Mesenchymal stem cell (in vitro differentiated cells and primary cell): ENCODE results near the gene NEGR1.

ENCODE experiments used
- DNase-seq: peaks from one replicate; pipeline ENCODE4 v3.0.0-alpha.2; 2013
- H2AFZ ChIP-seq: one replicate; pipeline ENCODE4 v1.6.1; 2013; ENCODE audit warnings: low read depth, mild to moderate bottlenecking, control low read depth, inconsistent platforms, low read length, moderate library complexity
- H2AK5ac ChIP-seq: 2 replicates; pipeline ENCODE4 v1.6.1; 2013; ENCODE audit warnings: low read length, moderate library complexity, mild to moderate bottlenecking, inconsistent platforms; ENCODE audit not compliant: severe bottlenecking
- H2BK120ac ChIP-seq: one replicate; pipeline ENCODE4 v1.6.1; 2013; ENCODE audit warnings: low read depth, mild to moderate bottlenecking, inconsistent platforms, low read length, moderate library complexity
- H2BK12ac ChIP-seq, 2 experiments: one replicate each; pipeline ENCODE4 v1.6.1; 2013; ENCODE audit warnings: inconsistent platforms in 2 of 2, low read length in 2 of 2, mild to moderate bottlenecking in 2 of 2, moderate library complexity in 2 of 2, control low read depth in 1 of 2
- H2BK15ac ChIP-seq: one replicate; pipeline ENCODE4 v1.6.1; 2013; ENCODE audit warnings: mild to moderate bottlenecking, low read depth, inconsistent platforms; ENCODE audit not compliant: poor library complexity, severe bottlenecking
- H2BK5ac ChIP-seq: 2 replicates; pipeline ENCODE4 v1.6.1; 2013; ENCODE audit warnings: low read depth, mild to moderate bottlenecking, low read length, control low read depth, inconsistent platforms; ENCODE audit not compliant: poor library complexity, severe bottlenecking
- H3K14ac ChIP-seq, 2 experiments: one replicate each; pipeline ENCODE4 v1.6.1; 2013; ENCODE audit warnings: inconsistent platforms in 2 of 2, low read length in 2 of 2, control low read depth in 1 of 2, mild to moderate bottlenecking in 1 of 2, moderate library complexity in 1 of 2
- H3K18ac ChIP-seq, 2 experiments: one replicate each; pipeline ENCODE4 v1.6.1; 2013; ENCODE audit warnings: inconsistent platforms in 2 of 2, low read length in 2 of 2, control low read depth in 1 of 2, low read depth in 1 of 2, mild to moderate bottlenecking in 1 of 2
- H3K23ac ChIP-seq, 2 experiments: one replicate each; pipeline ENCODE4 v1.6.1; 2013; ENCODE audit warnings: inconsistent platforms in 2 of 2, low read length in 2 of 2, mild to moderate bottlenecking in 2 of 2, moderate library complexity in 2 of 2, control low read depth in 1 of 2
- H3K27ac ChIP-seq: 2 replicates; pipeline ENCODE4 v1.5.1; 2013; ENCODE audit warnings: mild to moderate bottlenecking, moderate library complexity, low read length, control low read depth, inconsistent platforms; ENCODE audit not compliant: poor library complexity, severe bottlenecking
- H3K27me3 ChIP-seq, 2 experiments: 2 replicates each; pipeline versions ENCODE4 v1.6.1 to v1.7.0; 2013; ENCODE audit warnings: low read length in 2 of 2, mild to moderate bottlenecking in 2 of 2, moderate library complexity in 2 of 2, control low read depth in 1 of 2, inconsistent platforms in 1 of 2; ENCODE audit not compliant: control insufficient read depth in 1 of 2, insufficient read depth in 1 of 2
- H3K36me3 ChIP-seq, 2 experiments: 2 replicates each; pipeline versions ENCODE4 v1.6.1 to v1.7.0; 2013; ENCODE audit warnings: low read length in 2 of 2, control low read depth in 1 of 2, inconsistent platforms in 1 of 2, low read depth in 1 of 2, mild to moderate bottlenecking in 1 of 2; ENCODE audit not compliant: insufficient read depth in 2 of 2, control insufficient read depth in 1 of 2
- H3K4ac ChIP-seq, 2 experiments: one replicate each; pipeline ENCODE4 v1.6.1; 2013; ENCODE audit warnings: inconsistent platforms in 2 of 2, low read length in 2 of 2, mild to moderate bottlenecking in 2 of 2, moderate library complexity in 2 of 2, control low read depth in 1 of 2, low read depth in 1 of 2
- H3K4me1 ChIP-seq: 2 replicates; pipeline ENCODE4 v1.6.1; 2013; ENCODE audit warnings: low read depth, low read length, control low read depth; ENCODE audit not compliant: control insufficient read depth, insufficient read depth
- H3K4me2 ChIP-seq: 2 replicates; pipeline ENCODE4 v1.6.1; 2013; ENCODE audit warnings: low read length, mild to moderate bottlenecking, inconsistent platforms; ENCODE audit not compliant: poor library complexity, severe bottlenecking
- H3K4me3 ChIP-seq, 2 experiments: 2 replicates each; pipeline versions ENCODE4 v1.5.1 to v1.7.0; 2013; ENCODE audit warnings: low read length in 2 of 2, mild to moderate bottlenecking in 2 of 2, control low read depth in 1 of 2, low read depth in 1 of 2; ENCODE audit not compliant: insufficient read depth in 1 of 2
- H3K79me1 ChIP-seq: replicated peaks from 2 replicates; pipeline ENCODE4 v1.6.1; 2013; ENCODE audit warnings: mild to moderate bottlenecking, control low read depth, low read length, inconsistent platforms; ENCODE audit not compliant: poor library complexity, severe bottlenecking
- H3K9ac ChIP-seq: 2 replicates; pipeline ENCODE4 v1.7.0; 2013; ENCODE audit warnings: mild to moderate bottlenecking, low read length, moderate library complexity
- H3K9me3 ChIP-seq: 2 replicates; pipeline ENCODE4 v1.7.0; 2013; ENCODE audit warnings: mild to moderate bottlenecking, low read length; ENCODE audit not compliant: control insufficient read depth
- H4K8ac ChIP-seq: one replicate; pipeline ENCODE4 v1.6.1; 2013; ENCODE audit warnings: inconsistent platforms, mild to moderate bottlenecking, low read length, moderate library complexity
- H4K91ac ChIP-seq: one replicate; pipeline ENCODE4 v1.6.1; 2013; ENCODE audit warnings: mild to moderate bottlenecking, low read length, inconsistent platforms
- WGBS: methylation state at CpG from one replicate; pipeline ENCODE4 v1.1.7; 2013; ENCODE audit warnings: mixed read lengths; 5-methylcytosine and 5-hydroxymethylcytosine counted together

The NEGR1 gene

GRCh38 chr1:71839876-71840275 is 442.5 kb downstream of the NEGR1 start:
- no peaks in the 10 kb centered on the region for H3K79me1 ChIP-seq
- no CpG with 5 or more reads among the region's 4 CpGs for WGBS
- no peak overlapping the region for H4K91ac ChIP-seq
- H3K9me3 ChIP-seq, result no peaks in the 10 kb centered on the region
- H2BK5ac ChIP-seq, result no peak overlapping the region
- H2BK15ac ChIP-seq, result no peak overlapping the region
- H3K27me3 ChIP-seq, result no peaks in the 10 kb centered on the region
- no peak overlapping the region for H2AFZ ChIP-seq
- H3K14ac ChIP-seq, result no peak overlapping the region
- no peak overlapping the region for H3K4me3 ChIP-seq
- H3K27ac ChIP-seq, result no peak overlapping the region
- H4K8ac ChIP-seq, result no peak overlapping the region
- H3K4me2 ChIP-seq, result no peak overlapping the region
- no peak overlapping the region for H3K18ac ChIP-seq
- no peaks in the 10 kb centered on the region for H3K36me3 ChIP-seq
- DNase-seq, result no peak
- no peak overlapping the region for H2BK12ac ChIP-seq
- H2BK120ac ChIP-seq, result no peak overlapping the region
- H3K9ac ChIP-seq, result no peak overlapping the region
- H2AK5ac ChIP-seq, result no peak overlapping the region
- H3K23ac ChIP-seq, result no peak overlapping the region
- H3K4me1 ChIP-seq, result no peaks in the 10 kb centered on the region
- H3K4ac ChIP-seq, result no peak overlapping the region

GRCh38 chr1:71836904-71837303 is 445.4 kb downstream of the NEGR1 start:
- Histone ChIP-seq H3K4me1 (no peaks in the 10 kb centered on the region), H2BK12ac (no peak overlapping the region), H2AK5ac (no peak overlapping the region), H2BK120ac (no peak overlapping the region), H3K4me2 (no peak overlapping the region), H3K27ac (no peak overlapping the region), H3K23ac (no peak overlapping the region), H3K36me3 (no peaks in the 10 kb centered on the region), H2BK15ac (no peak overlapping the region), H3K4me3 (no peak overlapping the region), H3K18ac (no peak overlapping the region), H2BK5ac (no peak overlapping the region), H3K14ac (no peak overlapping the region), H3K9ac (no peak overlapping the region), H3K9me3 (no peaks in the 10 kb centered on the region), H3K4ac (no peak overlapping the region), H4K8ac (no peak overlapping the region), H2AFZ (no peak overlapping the region), H4K91ac (no peak overlapping the region), H3K79me1 (peaks cover 8% of the 10 kb centered on the region), H3K27me3 (no peaks in the 10 kb centered on the region)
- 40% methylated on average over 1 of the region's 2 CpGs for WGBS
- DNase-seq, result no peak

GRCh38 chr1:71835442-71835813 is 446.9 kb downstream of the NEGR1 start:
- no peak overlapping the region for H2BK5ac ChIP-seq
- H3K4me3 ChIP-seq, result no peak overlapping the region
- H3K9ac ChIP-seq, result no peak overlapping the region
- no peaks in the 10 kb centered on the region for H3K4me1 ChIP-seq
- no peak overlapping the region for H4K8ac ChIP-seq
- no peaks in the 10 kb centered on the region for H3K27me3 ChIP-seq
- no peak overlapping the region for H3K4me2 ChIP-seq
- no peaks in the 10 kb centered on the region for H3K9me3 ChIP-seq
- H3K18ac ChIP-seq, result no peak overlapping the region
- no peak for DNase-seq
- H3K79me1 ChIP-seq, result peaks cover 10% of the 10 kb centered on the region
- no peak overlapping the region for H3K23ac ChIP-seq
- no peaks in the 10 kb centered on the region for H3K36me3 ChIP-seq
- no peak overlapping the region for H2BK12ac ChIP-seq
- no peak overlapping the region for H2BK120ac ChIP-seq
- no peak overlapping the region for H3K14ac ChIP-seq
- H2BK15ac ChIP-seq, result no peak overlapping the region
- no peak overlapping the region for H3K27ac ChIP-seq
- no peak overlapping the region for H4K91ac ChIP-seq
- H2AK5ac ChIP-seq, result no peak overlapping the region
- no peak overlapping the region for H2AFZ ChIP-seq
- no peak overlapping the region for H3K4ac ChIP-seq

GRCh38 chr1:71834601-71835441 is 447.5 kb downstream of the NEGR1 start:
- H4K91ac ChIP-seq, result no peak overlapping the region
- peaks cover 10% of the 10 kb centered on the region for H3K79me1 ChIP-seq
- H3K4ac ChIP-seq, result no peak overlapping the region
- no peak overlapping the region for H4K8ac ChIP-seq
- H3K9ac ChIP-seq, result no peak overlapping the region
- 79% methylated on average over 4 of the region's 4 CpGs for WGBS
- H2BK120ac ChIP-seq, result no peak overlapping the region
- H3K23ac ChIP-seq, result no peak overlapping the region
- no peaks in the 10 kb centered on the region for H3K27me3 ChIP-seq
- H3K18ac ChIP-seq, result no peak overlapping the region
- DNase-seq, result no peak
- no peaks in the 10 kb centered on the region for H3K4me1 ChIP-seq
- H2BK12ac ChIP-seq, result no peak overlapping the region
- H2BK5ac ChIP-seq, result no peak overlapping the region
- H3K4me2 ChIP-seq, result no peak overlapping the region
- H3K14ac ChIP-seq, result no peak overlapping the region
- no peak overlapping the region for H2AK5ac ChIP-seq
- H3K36me3 ChIP-seq, result no peaks in the 10 kb centered on the region
- H3K9me3 ChIP-seq, result no peaks in the 10 kb centered on the region
- no peak overlapping the region for H3K4me3 ChIP-seq
- no peak overlapping the region for H2AFZ ChIP-seq
- H3K27ac ChIP-seq, result no peak overlapping the region
- no peak overlapping the region for H2BK15ac ChIP-seq
